ENCODE data around the gene WDR45B. TPM values are rescaled to one million over a fixed set of nuclear protein-coding genes. Genes with fewer than 3 reads are reported as not detected.
"Not testable (repeated sequence)": the region's sequence is repeated elsewhere in the genome, so short reads cannot be mapped to it uniquely, and the experiment has no call there.

The WDR45B gene
- total RNA-seq, 2 experiments from 2014 or later = 127 to 132 TPM

DNA sequence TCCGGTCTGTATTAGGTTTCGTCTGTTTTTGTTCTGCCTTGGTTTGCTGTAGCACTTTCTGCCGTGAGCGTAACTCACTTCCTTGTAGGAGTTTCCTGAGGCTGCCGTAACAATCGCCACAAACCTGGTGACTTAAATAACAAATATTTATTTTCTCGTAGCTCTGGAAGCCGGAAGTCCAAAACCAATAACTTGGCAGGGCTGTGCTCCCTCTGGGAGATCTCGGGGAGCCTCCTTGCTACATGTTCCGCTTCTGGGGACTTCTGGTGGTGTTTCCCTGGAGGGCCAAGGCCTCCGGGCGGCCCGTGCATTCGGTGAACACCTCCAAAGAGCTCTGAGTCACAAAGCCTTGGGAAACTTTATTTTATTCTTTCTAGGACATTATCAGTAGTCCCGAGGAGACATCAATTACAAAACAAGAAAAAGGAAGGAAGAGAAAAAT lies 6.8 kb upstream of the WDR45B start:
- Mint-ChIP-seq H3K27me3 (no peaks in the 10 kb centered on the region), H3K27ac (no peak overlapping the region), H3K4me3 (no peak overlapping the region), H3K36me3 (ENCODE audit: low read depth) (no peaks in the 10 kb centered on the region), H3K4me1 (ENCODE audit: low read depth) (no peaks in the 10 kb centered on the region), H3K9me3 (no peaks in the 10 kb centered on the region)
- no peak for DNase-seq
- no peak for ATAC-seq
- POLR2A ChIA-PET = interaction anchor here (0.6 kb wide), 1 partner anchor 230 kb away, joined by 3 read pairs; no protein-coding TSS in a partner anchor
- CTCF ChIA-PET = interaction anchor here (1.7 kb wide), 1 partner anchor 13 kb away, joined by 5 read pairs; no protein-coding TSS in a partner anchor
- TF ChIP-seq, protein P1, sequence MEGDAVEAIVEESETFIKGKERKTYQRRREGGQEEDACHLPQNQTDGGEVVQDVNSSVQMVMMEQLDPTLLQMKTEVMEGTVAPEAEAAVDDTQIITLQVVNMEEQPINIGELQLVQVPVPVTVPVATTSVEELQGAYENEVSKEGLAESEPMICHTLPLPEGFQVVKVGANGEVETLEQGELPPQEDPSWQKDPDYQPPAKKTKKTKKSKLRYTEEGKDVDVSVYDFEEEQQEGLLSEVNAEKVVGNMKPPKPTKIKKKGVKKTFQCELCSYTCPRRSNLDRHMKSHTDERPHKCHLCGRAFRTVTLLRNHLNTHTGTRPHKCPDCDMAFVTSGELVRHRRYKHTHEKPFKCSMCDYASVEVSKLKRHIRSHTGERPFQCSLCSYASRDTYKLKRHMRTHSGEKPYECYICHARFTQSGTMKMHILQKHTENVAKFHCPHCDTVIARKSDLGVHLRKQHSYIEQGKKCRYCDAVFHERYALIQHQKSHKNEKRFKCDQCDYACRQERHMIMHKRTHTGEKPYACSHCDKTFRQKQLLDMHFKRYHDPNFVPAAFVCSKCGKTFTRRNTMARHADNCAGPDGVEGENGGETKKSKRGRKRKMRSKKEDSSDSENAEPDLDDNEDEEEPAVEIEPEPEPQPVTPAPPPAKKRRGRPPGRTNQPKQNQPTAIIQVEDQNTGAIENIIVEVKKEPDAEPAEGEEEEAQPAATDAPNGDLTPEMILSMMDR (IDR thresholded peaks at IDR 0.05) = no peak
- intact Hi-C loops (cut with micrococcal nuclease) = no loop called here

- POLR2A ChIA-PET = interaction anchor here (0.6 kb wide), 1 partner anchor 231 kb away, joined by 3 read pairs; no protein-coding TSS in a partner anchor
Measured at GRCh38 chr17:82654611-82655010, 6.4 kb upstream of the WDR45B start.

DNA sequence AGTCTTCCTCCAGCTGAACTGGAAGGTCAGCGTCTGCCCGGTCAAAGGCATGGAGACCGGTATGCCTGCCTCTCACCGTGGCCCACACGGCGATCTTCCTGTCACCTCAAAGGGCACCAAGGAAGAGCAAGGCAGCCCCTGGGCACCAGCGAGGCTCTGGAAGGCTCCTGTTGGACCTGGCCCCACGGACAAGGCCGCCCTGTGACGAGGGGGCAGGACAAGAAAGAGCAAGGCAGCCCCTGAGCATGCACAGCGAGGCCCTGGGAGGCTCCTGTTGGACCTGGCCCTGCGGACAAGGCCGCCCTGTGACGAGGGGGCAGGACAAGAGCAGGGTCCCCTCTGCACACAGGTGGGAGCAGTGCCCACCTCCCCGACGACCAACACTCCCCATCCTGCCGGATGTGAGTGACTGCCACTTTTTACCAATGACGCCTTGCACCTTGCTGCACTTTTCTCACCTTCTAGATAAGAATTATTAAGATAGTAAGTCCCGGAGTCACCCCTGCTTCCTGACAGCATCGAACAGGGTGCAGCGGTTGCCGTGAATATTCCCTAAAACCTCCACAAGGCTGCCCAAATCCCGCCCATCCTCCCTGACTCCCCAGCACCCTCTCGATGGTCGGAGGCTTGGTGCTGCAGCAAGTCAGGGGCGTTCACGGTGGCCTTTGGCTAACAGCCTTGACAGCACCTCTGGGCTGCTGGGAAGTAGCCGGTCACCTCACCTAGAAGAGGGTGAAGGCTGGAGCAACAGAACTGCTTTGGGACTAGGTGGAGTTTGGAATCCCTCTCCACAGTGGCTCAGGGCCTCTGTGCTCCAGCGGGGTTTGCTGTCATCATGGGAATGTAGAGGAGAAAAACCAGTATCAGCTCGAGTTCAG lies 5.6 kb upstream of the WDR45B start:
- ChIA-PET POLR2A (no interaction called here), CTCF (interaction anchor here (1.7 kb wide), 1 partner anchor 15 kb away, joined by 5 read pairs; no protein-coding TSS in a partner anchor)
- Mint-ChIP-seq H3K36me3 (ENCODE audit: low read depth) (no peaks in the 10 kb centered on the region), H3K27me3 (no peaks in the 10 kb centered on the region), H3K4me1 (ENCODE audit: low read depth) (peaks cover 3% of the 10 kb centered on the region), H3K9me3 (no peaks in the 10 kb centered on the region), H3K27ac (no peak overlapping the region), H3K4me3 (no peak overlapping the region)
- TF ChIP-seq, protein P1 (IDR thresholded peaks at IDR 0.05) = no peak
- intact Hi-C loops (cut with micrococcal nuclease) = no loop called here
- DNase-seq (no peak), ATAC-seq (no peak)

More at GRCh38 chr17:82654611-82655010, 6.4 kb upstream of the WDR45B start:
- H3K4me1 Mint-ChIP-seq (ENCODE audit: low read depth); H3K9me3 Mint-ChIP-seq; intact Hi-C loops (cut with micrococcal nuclease); H3K27me3 Mint-ChIP-seq; H3K27ac Mint-ChIP-seq; ATAC-seq; H3K4me3 Mint-ChIP-seq; DNase-seq; H3K36me3 Mint-ChIP-seq (ENCODE audit: low read depth): not testable (repeated sequence)
- CTCF ChIA-PET = interaction anchor here (1.7 kb wide), 1 partner anchor 14 kb away, joined by 5 read pairs; no protein-coding TSS in a partner anchor

DNA sequence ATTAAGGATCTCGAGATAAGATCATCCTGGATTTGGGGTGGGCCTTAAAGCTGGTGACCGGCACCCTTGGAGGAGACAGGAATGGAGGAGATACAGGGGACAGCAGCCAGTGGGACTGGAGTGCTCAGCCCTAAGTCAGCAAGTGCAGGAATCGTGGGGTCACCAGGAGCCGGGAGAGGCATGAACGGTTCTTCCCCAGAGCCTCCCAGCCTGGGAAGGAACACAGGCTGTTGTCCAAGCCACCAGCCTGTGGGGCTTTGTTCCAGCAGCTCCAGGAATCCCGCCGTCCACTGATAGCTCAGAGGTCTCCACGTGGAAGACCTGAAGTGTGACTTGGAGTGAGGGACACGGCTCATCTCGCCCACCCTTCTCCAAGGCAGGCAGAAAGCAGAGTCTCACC lies 2.5 kb upstream of the WDR45B start:
- Mint-ChIP-seq H3K4me1 (ENCODE audit: low read depth) (peaks cover 11% of the 10 kb centered on the region), H3K27ac (peak overlapping the region; percentile 34), H3K36me3 (ENCODE audit: low read depth) (peaks cover 13% of the 10 kb centered on the region), H3K27me3 (no peaks in the 10 kb centered on the region), H3K4me3 (no peak overlapping the region), H3K9me3 (no peaks in the 10 kb centered on the region)
- no peak for DNase-seq
- POLR2A ChIA-PET = no interaction called here
- intact Hi-C loops (cut with micrococcal nuclease) = no loop called here
- CTCF ChIA-PET = no interaction called here
- ATAC-seq = no peak
- TF ChIP-seq, protein P1 (IDR thresholded peaks at IDR 0.05) = no peak

DNA sequence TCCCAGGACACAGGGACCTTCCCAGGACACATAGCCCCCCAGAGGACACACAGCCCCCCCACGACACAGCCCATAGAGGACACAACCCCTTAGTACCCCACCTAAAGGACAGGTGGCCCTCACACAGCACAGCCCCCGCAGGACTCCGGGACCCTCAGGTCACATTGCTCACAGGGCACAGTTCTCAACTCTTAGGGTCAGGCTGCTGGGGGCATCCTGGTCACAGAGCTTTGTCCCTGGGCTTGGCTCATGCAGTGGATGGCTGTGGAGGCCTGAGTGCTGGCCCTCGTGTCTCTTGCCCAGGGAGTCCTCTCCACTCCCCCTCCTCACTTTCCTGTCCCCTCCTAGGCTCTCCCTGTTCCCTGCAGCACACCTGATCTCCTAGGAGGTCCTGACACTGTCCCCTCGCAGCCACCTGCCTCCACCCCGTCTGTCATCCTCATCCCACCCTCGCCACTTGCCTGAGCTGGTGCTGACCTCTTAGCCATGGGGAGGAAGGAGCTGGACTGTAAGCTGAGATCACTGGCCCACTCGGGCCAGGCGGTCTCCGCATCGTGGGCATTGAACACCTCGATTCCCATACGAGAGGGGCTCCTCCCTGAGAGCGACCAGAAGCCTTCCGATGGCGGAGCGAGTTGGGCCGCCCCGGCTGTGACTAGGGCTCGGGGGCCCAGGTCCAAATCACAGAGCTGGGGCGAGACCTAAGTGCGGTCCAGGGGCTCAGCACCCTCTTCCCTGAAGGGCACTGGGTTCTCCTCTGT lies 1.4 kb upstream of the WDR45B start:
- ChIA-PET CTCF (no interaction called here), POLR2A (no interaction called here)
- H3K27ac Mint-ChIP-seq = peak overlapping the region; percentile 46
- DNase-seq (no peak), ATAC-seq (no peak)
- peak overlapping the region; percentile 40 for H3K4me3 Mint-ChIP-seq
- intact Hi-C loops (cut with micrococcal nuclease) = no loop called here
- H3K36me3 Mint-ChIP-seq (ENCODE audit: low read depth) = peaks cover 19% of the 10 kb centered on the region
- H3K4me1 Mint-ChIP-seq (ENCODE audit: low read depth) = peaks cover 17% of the 10 kb centered on the region
- H3K27me3 Mint-ChIP-seq = no peaks in the 10 kb centered on the region
- TF ChIP-seq, protein P1 (IDR thresholded peaks at IDR 0.05) = no peak
- H3K9me3 Mint-ChIP-seq = no peaks in the 10 kb centered on the region
